ENCODE results near the gene C2CD4C.
"Not testable (repeated sequence)": the region's sequence is repeated elsewhere in the genome, so short reads cannot be mapped to it uniquely, and the experiment has no call there.

Gene C2CD4C

DNA sequence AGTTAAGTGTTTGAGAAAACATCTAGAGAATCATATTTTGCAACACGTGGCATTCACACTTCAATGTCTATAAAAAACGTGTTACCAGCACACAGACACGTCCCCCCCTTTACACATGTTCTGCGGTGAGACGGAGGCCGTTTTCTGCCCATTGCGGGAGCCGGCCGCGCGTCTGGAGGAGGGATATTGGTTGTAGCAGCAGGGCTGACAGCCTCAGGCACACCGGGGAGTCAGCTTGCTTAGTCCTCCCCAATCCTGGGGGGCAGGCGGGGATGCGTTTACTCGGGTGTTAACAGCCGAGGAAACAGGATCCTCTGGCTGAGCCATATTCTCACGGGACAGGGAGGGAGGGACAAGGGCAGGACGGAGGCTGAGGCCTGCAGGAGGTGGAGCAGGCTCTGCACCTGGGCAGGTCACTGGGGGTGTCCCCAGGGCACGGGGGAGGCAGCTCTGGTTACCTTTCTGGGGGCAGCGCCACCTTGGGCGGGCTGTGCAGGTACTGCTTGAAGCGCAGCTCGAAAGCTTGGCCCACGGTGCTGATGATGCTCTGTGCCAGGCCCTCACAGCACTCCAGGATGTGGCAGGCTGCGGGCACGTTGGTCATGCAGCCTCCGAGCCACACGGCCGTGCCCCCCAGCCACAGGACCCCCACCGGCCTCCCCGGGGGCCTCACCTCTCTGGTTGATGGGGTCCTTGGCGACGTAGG is 26.9 kb upstream of the C2CD4C start:
- TF ChIP-seq POLR2A (IDR thresholded peaks at IDR 0.05; ENCODE audit: extremely low read depth, insufficient read length), result no peak
- H3K4me3 ChIP-seq (ENCODE audit: low read depth, low read length), result no peak overlapping the region
- peak; percentile 19 for DNase-seq (ENCODE audit: low read depth)

GRCh38 chr19:435056-435706 is 26.2 kb upstream of the C2CD4C start:
- no peak for DNase-seq (ENCODE audit: low read depth)
- H3K4me3 ChIP-seq (ENCODE audit: low read depth, low read length), result no peak overlapping the region
- TF ChIP-seq MYC (IDR thresholded peaks at IDR 0.05; ENCODE audit: low read depth, low read length) (no peak), POLR2A (IDR thresholded peaks at IDR 0.05; ENCODE audit: extremely low read depth, insufficient read length) (no peak)
- TF ChIP-seq, protein P1, sequence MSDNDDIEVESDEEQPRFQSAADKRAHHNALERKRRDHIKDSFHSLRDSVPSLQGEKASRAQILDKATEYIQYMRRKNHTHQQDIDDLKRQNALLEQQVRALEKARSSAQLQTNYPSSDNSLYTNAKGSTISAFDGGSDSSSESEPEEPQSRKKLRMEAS (IDR thresholded peaks at IDR 0.05; ENCODE audit: low read depth, low read length), result no peak
- TF ChIP-seq, protein P2, sequence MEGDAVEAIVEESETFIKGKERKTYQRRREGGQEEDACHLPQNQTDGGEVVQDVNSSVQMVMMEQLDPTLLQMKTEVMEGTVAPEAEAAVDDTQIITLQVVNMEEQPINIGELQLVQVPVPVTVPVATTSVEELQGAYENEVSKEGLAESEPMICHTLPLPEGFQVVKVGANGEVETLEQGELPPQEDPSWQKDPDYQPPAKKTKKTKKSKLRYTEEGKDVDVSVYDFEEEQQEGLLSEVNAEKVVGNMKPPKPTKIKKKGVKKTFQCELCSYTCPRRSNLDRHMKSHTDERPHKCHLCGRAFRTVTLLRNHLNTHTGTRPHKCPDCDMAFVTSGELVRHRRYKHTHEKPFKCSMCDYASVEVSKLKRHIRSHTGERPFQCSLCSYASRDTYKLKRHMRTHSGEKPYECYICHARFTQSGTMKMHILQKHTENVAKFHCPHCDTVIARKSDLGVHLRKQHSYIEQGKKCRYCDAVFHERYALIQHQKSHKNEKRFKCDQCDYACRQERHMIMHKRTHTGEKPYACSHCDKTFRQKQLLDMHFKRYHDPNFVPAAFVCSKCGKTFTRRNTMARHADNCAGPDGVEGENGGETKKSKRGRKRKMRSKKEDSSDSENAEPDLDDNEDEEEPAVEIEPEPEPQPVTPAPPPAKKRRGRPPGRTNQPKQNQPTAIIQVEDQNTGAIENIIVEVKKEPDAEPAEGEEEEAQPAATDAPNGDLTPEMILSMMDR (IDR thresholded peaks at IDR 0.05; ENCODE audit: low read depth, low read length), result no peak

DNA sequence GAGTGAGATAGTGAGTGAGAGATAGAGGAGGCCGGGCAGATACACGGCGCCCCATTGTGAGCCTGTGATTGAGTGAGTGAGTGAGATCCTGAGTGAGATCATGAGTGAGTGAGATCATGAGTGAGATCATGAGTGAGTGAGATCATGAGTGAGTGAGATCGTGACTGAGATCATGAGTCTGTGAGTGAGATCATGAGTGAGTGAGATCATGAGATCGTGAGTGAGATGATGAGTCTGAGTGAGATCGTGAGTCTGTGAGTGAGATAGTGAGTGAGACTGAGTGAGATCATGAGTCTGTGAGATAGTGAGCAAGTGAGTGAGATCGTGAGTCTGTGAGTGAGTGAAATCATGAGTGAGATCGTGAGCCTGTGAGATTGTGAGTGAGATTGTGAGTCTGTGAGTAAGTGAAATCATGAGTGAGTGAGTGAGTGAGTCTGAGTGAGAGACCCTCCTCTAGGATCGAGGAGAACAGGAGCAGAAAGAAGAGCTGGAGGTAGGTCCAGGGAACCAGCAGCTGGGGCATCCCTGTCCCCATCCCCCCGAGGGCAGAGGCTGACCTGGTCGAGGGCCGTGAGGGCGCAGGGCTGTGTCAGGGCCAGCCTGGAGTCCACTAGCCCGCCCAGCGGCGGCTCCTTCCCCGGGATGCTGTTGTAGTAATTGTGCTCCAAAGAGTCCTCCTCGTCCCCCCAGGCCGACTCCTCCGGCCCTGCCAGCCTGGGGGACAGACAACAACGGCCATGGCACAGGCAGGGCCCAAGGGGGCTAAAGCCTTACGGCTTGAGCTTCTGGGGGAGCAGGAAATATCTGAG is 25.4 kb upstream of the C2CD4C start:
- H3K4me3 ChIP-seq (ENCODE audit: low read depth, low read length), result no peak overlapping the region
- DNase-seq (ENCODE audit: low read depth), result no peak
- TF ChIP-seq, protein P1 (IDR thresholded peaks at IDR 0.05; ENCODE audit: low read depth, low read length), result no peak
- TF ChIP-seq, protein P2 (IDR thresholded peaks at IDR 0.05; ENCODE audit: low read depth, low read length), result no peak
- TF ChIP-seq POLR2A (IDR thresholded peaks at IDR 0.05; ENCODE audit: extremely low read depth, insufficient read length), result no peak
- TF ChIP-seq MYC (IDR thresholded peaks at IDR 0.05; ENCODE audit: low read depth, low read length), result no peak

GRCh38 chr19:430701-431100 is 21.8 kb upstream of the C2CD4C start:
- TF ChIP-seq POLR2A (IDR thresholded peaks at IDR 0.05; ENCODE audit: extremely low read depth, insufficient read length) (no peak), MYC (IDR thresholded peaks at IDR 0.05; ENCODE audit: low read depth, low read length) (no peak)
- TF ChIP-seq, protein P2 (IDR thresholded peaks at IDR 0.05; ENCODE audit: low read depth, low read length), result no peak
- TF ChIP-seq, protein P1 (IDR thresholded peaks at IDR 0.05; ENCODE audit: low read depth, low read length), result no peak
- no peak for DNase-seq (ENCODE audit: low read depth)

GRCh38 chr19:428149-428548 is 19.2 kb upstream of the C2CD4C start:
- no peak for TF ChIP-seq MYC (IDR thresholded peaks at IDR 0.05; ENCODE audit: low read depth, low read length)
- TF ChIP-seq, protein P2 (IDR thresholded peaks at IDR 0.05; ENCODE audit: low read depth, low read length), result no peak
- no peak overlapping the region for H3K4me3 ChIP-seq (ENCODE audit: low read depth, low read length)
- no peak for DNase-seq (ENCODE audit: low read depth)

More at GRCh38 chr19:430701-431100, 21.8 kb upstream of the C2CD4C start:
- no peak overlapping the region for H3K4me3 ChIP-seq (ENCODE audit: low read depth, low read length)

DNA sequence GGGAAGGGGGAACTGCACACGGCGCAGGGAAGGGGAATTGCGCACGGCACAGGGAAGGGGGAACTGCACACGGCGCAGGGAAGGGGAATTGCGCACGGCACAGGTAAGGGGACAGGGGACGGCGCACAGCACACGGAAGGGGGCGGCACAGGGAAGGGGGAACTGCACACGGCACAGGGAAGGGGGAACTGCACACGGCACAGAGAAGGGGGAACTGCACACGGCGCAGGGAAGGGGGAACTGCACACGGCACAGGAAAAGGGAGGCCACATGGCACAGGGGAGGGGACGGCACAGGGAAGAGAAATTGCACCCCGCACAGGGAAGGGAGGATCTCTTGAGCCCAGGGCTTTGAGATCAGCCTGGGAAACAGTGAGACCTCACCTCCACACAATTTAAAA is 18.7 kb upstream of the C2CD4C start:
- H3K4me3 ChIP-seq (ENCODE audit: low read depth, low read length), result not testable (repeated sequence)
- peak; percentile 60 for DNase-seq (ENCODE audit: low read depth)
